ENCODE results near the gene IL23R. TPM values are rescaled to one million over a fixed set of nuclear protein-coding genes. Genes with fewer than 3 reads are reported as not detected.

The IL23R gene
- total RNA-seq, 1 experiment from 2014 or later: not detected

DNA sequence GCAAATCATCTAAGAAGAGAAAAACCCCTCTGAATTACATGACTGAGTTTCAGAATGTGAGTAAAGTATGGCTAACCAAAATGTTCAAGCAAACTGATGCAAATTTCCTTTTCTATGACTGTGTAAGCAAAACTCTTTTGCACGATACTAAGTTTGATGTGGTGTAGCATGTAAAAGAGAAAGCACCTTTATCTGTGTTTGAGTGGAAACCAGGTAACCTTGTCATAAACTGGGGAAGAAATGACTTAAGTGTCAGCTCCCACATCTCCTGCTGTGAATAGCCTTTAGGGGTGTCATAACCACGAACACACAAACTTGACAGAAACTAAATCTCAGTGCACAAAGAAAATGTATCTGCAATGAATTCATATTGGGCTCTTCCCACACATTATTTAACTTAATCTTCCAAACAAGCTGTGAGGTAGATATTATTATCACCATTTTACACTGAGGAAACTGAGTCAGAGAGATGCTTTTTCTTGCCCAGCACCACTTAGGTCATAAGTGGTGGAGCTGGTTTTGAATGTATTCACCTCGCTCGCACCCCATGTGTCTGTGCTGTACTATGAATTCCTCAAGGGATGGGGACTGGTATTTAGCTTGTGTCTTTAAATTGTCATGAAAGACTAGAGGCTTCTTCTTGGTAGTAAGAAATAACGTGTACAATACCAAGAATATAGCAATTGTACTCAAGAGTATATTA, 108.5 kb downstream of the IL23R start:
- H3K4me1 Mint-ChIP-seq: no peaks in the 10 kb centered on the region
- H3K27ac Mint-ChIP-seq: no peak overlapping the region
- Histone ChIP-seq H4K91ac (ENCODE audit: insufficient read length, low read depth, low read length) (no peak overlapping the region), H3K4me1 (ENCODE audit: insufficient read depth, low read length) (no peaks in the 10 kb centered on the region), H3K18ac (ENCODE audit: insufficient read length, low read depth, low read length) (no peak overlapping the region), H3K14ac (ENCODE audit: insufficient read depth, low read length) (no peak overlapping the region), H3K27me3 (ENCODE audit: insufficient read depth, low read length) (no peaks in the 10 kb centered on the region), H2BK20ac (ENCODE audit: low read depth, low read length, poor library complexity, severe bottlenecking) (no peak overlapping the region), H2BK120ac (ENCODE audit: low read depth, low read length, poor library complexity, severe bottlenecking) (no peak overlapping the region), H3K4ac (ENCODE audit: low read depth, low read length) (no peak overlapping the region), H3K56ac (ENCODE audit: insufficient read length, low read depth, low read length) (no peak overlapping the region), H2BK15ac (ENCODE audit: low read depth, low read length) (no peak overlapping the region), H3K4me2 (ENCODE audit: insufficient read depth, insufficient read length, low read length) (no peak overlapping the region), H3K27ac (ENCODE audit: insufficient read length, low read depth, low read length) (no peak overlapping the region), H2AK5ac (ENCODE audit: insufficient read length, low read length) (no peak overlapping the region), H4K8ac (replicated peaks; ENCODE audit: insufficient read length, low read depth, low read length) (no peak overlapping the region), H3K9ac (ENCODE audit: extremely low read depth, insufficient read length, low read length) (no peak overlapping the region), H3T11ph (ENCODE audit: low read length) (no peak overlapping the region), H4K5ac (ENCODE audit: insufficient read length, low read depth, low read length) (no peak overlapping the region), H3K9me3 (ENCODE audit: control insufficient read depth, low read depth, low read length) (peaks cover 4% of the 10 kb centered on the region), H2BK5ac (ENCODE audit: insufficient read length, low read length) (no peak overlapping the region), H3K79me2 (ENCODE audit: insufficient read depth, low read length) (no peaks in the 10 kb centered on the region), H4K20me1 (ENCODE audit: control insufficient read depth, insufficient read depth, insufficient read length) (no peaks in the 10 kb centered on the region), H2BK12ac (ENCODE audit: insufficient read length, low read depth, low read length) (no peak overlapping the region), H3K23me2 (ENCODE audit: insufficient read length, low read depth, low read length, poor library complexity, severe bottlenecking) (no peaks in the 10 kb centered on the region), H3K23ac (ENCODE audit: insufficient read length, low read depth, low read length) (no peak overlapping the region), H2AFZ (ENCODE audit: low read length) (no peak overlapping the region), H3K79me1 (ENCODE audit: insufficient read depth, low read depth, low read length, poor library complexity, severe bottlenecking) (no peaks in the 10 kb centered on the region)
- H3K27me3 Mint-ChIP-seq (ENCODE audit: low read depth): peaks cover 2% of the 10 kb centered on the region; the same call in 1 of the 2 replicates
- DNase-seq: no peak
- no CpG with 5 or more reads among the region's 5 CpGs for WGBS (ENCODE audit: extremely low coverage, insufficient read length, low lambda C conversion rate)
- peaks cover 4 to 17% (median 4%) of the 10 kb centered on the region in 3 experiments; a peak in 5 of 7 replicates for H3K36me3 Mint-ChIP-seq (ENCODE audit: insufficient read depth in 1 of 3, low read depth in 3 of 3)
- H3K9me3 Mint-ChIP-seq: peaks cover 12 to 29% of the 10 kb centered on the region in 2 experiments
- no peak for TF ChIP-seq CTCF (conservative IDR thresholded peaks at IDR 0.05)
- H3K4me3 Mint-ChIP-seq: no peak overlapping the region

Measured in H9 (cell line).